Measurements from ENCODE around the gene ADAMTS10.
"Not testable (repeated sequence)": the region's sequence is repeated elsewhere in the genome, so short reads cannot be mapped to it uniquely, and the experiment has no call there.

The ADAMTS10 gene

DNA sequence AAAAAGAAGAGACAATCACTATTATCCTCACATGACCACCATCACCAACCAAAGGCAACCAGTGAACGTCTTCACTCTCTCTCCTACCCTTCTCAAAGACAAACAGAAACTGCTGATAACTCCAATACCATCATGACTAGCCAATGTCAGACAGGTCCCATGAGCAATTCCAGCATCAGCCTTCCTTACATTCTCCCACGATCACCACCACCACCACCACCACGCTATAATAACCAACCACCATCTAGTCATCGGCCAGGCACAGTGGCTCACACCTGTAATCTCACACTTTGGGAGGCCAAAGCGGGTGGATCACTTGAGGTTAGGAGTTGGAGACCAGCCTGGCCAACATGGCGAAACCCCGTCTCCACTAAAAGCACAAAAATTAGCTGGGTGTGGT is 37.2 kb downstream of the ADAMTS10 start:
- DNase-seq (ENCODE audit: low read depth): no peak
- H3K4me3 ChIP-seq (ENCODE audit: control insufficient read depth, low read depth, low read length): no peak overlapping the region

DNA sequence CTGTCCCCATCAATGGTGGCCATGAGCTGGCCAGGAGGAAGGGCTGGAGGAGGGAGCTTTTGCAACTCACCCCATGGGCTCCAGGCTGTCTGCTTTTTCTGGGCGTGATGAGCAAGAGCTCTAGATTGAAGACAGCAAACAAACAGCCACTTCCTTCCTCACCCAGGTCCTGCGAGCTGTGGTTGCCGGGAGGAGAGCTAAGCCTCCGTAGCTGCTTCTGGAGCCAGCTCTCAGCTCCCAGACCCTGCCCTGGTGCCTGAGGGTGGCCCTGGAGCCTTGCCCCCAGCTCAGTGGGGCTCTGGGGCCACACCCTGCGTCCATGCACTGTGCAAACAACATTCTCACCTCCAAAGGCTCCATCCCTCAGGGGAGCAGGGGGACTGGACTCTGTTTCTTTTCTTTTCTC is 39.5 kb downstream of the ADAMTS10 start:
- TF ChIP-seq, protein P1, sequence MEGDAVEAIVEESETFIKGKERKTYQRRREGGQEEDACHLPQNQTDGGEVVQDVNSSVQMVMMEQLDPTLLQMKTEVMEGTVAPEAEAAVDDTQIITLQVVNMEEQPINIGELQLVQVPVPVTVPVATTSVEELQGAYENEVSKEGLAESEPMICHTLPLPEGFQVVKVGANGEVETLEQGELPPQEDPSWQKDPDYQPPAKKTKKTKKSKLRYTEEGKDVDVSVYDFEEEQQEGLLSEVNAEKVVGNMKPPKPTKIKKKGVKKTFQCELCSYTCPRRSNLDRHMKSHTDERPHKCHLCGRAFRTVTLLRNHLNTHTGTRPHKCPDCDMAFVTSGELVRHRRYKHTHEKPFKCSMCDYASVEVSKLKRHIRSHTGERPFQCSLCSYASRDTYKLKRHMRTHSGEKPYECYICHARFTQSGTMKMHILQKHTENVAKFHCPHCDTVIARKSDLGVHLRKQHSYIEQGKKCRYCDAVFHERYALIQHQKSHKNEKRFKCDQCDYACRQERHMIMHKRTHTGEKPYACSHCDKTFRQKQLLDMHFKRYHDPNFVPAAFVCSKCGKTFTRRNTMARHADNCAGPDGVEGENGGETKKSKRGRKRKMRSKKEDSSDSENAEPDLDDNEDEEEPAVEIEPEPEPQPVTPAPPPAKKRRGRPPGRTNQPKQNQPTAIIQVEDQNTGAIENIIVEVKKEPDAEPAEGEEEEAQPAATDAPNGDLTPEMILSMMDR (conservative IDR thresholded peaks at IDR 0.05; ENCODE audit: control insufficient read depth, insufficient read depth, low read depth, low read length): no peak
- peak; percentile 55 for DNase-seq (ENCODE audit: low read depth)
- H3K4me3 ChIP-seq (ENCODE audit: control insufficient read depth, low read depth, low read length): no peak overlapping the region

More for the DNA sequence above, 37.2 kb downstream of the ADAMTS10 start:
- TF ChIP-seq, protein P1 (conservative IDR thresholded peaks at IDR 0.05; ENCODE audit: control insufficient read depth, insufficient read depth, low read depth, low read length): no peak

GRCh38 chr19:8569066-8569771 is 41.3 kb downstream of the ADAMTS10 start:
- DNase-seq (ENCODE audit: low read depth): peak; percentile 95
- no peak overlapping the region for H3K4me3 ChIP-seq (ENCODE audit: control insufficient read depth, low read depth, low read length)
- TF ChIP-seq, protein P1 (conservative IDR thresholded peaks at IDR 0.05; ENCODE audit: control insufficient read depth, insufficient read depth, low read depth, low read length): no peak

GRCh38 chr19:8567522-8568172 is 42.9 kb downstream of the ADAMTS10 start:
- DNase-seq (ENCODE audit: low read depth): no peak
- no peak overlapping the region for H3K4me3 ChIP-seq (ENCODE audit: control insufficient read depth, low read depth, low read length)
- TF ChIP-seq, protein P1 (conservative IDR thresholded peaks at IDR 0.05; ENCODE audit: control insufficient read depth, insufficient read depth, low read depth, low read length): no peak

DNA sequence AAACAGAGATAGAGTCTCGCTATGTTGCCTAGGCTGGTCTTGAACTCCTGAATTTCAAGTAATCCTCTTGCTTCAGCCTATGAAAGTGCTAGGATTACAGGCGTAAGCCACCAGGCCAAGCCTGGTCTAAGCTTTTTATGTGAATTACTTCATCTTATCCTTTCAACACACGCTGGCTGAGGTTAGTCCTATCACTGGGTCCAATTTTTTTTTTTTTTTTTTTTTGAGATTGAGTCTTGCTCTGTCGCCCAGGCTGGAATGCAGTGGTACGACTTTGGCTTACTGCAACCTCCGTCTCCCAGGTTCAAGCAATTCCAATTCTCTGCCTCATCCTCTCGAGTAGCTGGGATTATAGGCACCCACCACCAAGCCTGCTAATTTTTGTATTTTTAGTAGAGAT is 43.7 kb downstream of the ADAMTS10 start:
- no peak for DNase-seq (ENCODE audit: low read depth)
- H3K4me3 ChIP-seq (ENCODE audit: control insufficient read depth, low read depth, low read length): no peak overlapping the region
- TF ChIP-seq, protein P1 (conservative IDR thresholded peaks at IDR 0.05; ENCODE audit: control insufficient read depth, insufficient read depth, low read depth, low read length): no peak

DNA sequence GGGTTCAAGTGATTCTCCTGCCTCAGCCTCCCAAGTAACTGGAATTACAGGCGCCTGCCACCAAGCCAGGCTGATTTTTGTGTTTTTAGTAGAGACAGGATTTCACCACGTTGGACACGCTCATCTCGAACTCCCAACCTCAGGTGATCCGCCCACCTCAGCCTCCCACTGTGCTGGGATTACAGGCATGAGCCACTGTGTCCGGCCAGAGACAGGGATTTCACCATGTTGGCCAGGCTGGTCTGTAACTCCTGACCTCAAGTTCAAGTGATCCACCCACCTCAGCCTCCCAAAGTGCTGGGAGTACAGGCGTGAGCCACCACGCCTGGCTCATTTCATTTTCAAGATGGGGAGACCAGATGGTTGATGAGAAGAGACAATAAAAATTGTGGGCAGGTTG is 45.6 kb downstream of the ADAMTS10 start:
- DNase-seq (ENCODE audit: low read depth); H3K4me3 ChIP-seq (ENCODE audit: control insufficient read depth, low read depth, low read length): not testable (repeated sequence)

- DNase-seq (ENCODE audit: low read depth): no peak
- H3K4me3 ChIP-seq (ENCODE audit: control insufficient read depth, low read depth, low read length): no peak overlapping the region
- TF ChIP-seq, protein P1 (conservative IDR thresholded peaks at IDR 0.05; ENCODE audit: control insufficient read depth, insufficient read depth, low read depth, low read length): no peak
Observed at GRCh38 chr19:8561075-8561764, 49.3 kb downstream of the ADAMTS10 start.
